GM12872 (cell line): ENCODE data around the gene MED13L.

ENCODE experiments used
- TF ChIP-seq, protein P1 (sequence below): IDR thresholded peaks from 3 replicates; pipeline ENCODE4 v1.5.1; 2011; ENCODE audit warnings: low read depth, mild to moderate bottlenecking, low read length, moderate library complexity; ENCODE audit not compliant: insufficient read depth

MED13L gene

DNA sequence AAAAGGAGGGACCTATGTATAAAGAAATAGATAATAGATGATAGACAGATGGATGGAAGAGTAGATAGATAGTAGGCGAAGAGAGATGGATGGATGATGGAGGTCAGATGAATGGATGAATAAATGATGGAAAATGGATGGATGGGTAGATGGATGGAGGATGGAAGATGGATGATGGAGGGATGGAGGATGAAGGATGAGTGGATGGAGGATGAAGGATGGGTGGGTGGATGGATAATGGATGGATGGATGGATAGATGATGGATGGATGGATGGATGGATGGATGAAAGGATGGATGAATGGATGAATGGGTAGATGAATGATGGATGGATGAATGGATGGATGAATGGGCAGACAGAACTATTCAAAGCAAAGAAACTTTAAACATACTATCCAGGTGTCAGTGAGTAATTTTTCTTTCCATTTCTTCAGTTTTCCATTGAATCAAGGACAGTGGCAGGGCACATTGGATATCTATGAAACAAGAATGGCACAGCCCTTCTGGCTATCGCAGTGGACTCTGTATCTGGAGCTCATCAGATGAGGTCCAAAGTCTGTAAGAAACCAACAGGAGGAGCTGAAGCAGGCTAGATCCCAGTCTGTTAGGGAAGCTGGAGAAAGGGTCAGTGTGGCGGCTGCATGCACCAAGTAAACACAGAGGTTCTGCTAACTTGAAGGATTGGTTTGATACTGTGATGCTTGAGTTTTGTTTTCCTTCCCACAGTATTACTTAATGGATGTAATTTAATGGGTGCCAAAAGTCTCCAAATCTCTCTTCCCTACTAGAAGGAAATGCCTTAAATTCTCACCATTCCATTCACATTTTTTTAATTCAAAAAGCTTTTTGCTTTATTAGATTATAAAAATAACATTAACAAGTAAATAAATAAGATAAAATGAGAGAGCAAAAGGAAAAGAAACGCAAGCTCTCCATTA, 18.1 kb upstream of the MED13L start:
- TF ChIP-seq, protein P1, sequence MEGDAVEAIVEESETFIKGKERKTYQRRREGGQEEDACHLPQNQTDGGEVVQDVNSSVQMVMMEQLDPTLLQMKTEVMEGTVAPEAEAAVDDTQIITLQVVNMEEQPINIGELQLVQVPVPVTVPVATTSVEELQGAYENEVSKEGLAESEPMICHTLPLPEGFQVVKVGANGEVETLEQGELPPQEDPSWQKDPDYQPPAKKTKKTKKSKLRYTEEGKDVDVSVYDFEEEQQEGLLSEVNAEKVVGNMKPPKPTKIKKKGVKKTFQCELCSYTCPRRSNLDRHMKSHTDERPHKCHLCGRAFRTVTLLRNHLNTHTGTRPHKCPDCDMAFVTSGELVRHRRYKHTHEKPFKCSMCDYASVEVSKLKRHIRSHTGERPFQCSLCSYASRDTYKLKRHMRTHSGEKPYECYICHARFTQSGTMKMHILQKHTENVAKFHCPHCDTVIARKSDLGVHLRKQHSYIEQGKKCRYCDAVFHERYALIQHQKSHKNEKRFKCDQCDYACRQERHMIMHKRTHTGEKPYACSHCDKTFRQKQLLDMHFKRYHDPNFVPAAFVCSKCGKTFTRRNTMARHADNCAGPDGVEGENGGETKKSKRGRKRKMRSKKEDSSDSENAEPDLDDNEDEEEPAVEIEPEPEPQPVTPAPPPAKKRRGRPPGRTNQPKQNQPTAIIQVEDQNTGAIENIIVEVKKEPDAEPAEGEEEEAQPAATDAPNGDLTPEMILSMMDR = no peak

DNA sequence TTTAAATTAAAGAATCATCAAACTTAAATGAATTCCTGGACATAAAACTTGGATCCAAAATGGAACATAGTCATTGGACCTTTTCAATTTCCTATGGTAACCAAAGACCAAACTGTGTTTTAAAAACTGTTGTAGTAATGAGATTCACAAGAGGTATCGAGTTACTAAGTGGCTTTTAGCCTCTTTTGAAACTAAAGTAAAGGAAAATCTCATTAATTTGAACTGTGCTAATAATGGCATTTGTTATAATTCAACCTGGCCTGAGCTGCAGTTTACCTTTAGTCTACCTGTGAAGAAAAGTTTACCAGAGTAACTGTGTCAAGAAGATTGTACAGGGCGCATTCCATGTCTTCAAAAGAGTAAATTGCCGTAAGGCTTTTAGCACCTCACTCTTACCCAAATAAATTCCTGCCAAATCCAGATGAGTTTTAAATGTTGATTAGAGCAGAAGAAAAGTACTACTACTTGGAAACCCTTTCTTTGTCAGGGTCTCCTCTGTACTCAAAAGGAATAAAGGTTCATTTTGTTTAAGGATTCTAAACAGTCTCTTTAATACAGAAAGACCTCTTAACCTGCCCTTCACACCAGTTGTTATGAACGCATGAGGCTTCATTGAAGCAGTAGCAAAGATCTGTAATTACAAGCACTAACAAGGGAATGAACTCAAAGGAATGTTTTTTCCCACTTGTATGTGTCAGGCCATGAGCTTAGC, 17.1 kb upstream of the MED13L start:
- TF ChIP-seq, protein P1 = no peak

DNA sequence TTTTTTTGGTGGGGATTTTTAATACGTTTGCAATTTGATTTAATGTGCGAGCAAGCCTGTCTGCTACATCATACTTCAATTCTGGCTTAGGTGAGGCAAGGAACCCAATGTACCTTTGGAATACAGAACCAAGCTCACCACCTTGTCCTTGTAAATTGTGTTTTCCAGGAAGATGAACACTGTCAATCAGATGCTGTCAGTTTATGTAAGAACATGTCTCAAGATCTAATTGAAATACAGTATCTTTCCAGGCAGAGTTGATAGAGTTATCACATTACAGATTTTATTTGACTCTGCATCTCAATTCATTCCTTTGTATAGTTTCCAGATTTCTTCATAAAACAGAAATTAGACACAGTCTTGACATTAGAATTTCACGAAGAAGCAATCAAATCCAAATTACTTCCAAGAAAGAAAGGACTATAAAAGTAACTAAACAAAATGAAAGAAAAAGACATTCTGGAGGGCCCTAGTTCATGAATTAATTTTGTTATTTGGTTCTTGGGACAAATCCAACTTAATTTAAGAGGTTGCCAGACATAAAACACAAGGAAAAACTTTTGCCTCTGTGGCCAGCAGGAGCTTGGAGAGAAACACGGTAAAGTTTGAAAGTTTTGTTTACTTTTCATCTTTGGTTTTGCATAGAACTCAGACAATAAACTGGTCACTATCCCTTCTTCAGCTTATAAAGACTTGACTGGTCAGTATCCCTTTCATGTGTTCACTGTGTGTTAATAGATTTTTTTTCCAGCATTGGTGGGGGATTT, 16.4 kb upstream of the MED13L start:
- TF ChIP-seq, protein P1 = no peak

DNA sequence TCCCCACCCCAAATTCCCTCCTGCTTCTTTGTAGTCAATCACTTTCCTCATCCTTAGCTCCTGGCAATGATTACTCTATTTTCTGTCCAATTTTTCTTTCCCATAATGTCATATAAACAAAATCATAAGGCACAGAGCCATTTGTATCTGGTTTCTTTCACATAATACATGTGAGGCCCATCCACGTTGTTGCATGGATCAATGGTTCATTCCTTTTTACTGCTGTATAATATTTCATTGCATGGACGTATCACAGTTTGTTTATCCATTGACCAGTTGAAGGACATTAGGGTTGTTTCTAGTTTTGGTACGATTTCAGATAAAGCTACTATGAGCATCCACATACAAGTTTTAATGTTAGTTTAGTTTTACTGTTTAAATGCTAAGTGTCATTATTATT, 13.7 kb upstream of the MED13L start:
- TF ChIP-seq, protein P1 = no peak

DNA sequence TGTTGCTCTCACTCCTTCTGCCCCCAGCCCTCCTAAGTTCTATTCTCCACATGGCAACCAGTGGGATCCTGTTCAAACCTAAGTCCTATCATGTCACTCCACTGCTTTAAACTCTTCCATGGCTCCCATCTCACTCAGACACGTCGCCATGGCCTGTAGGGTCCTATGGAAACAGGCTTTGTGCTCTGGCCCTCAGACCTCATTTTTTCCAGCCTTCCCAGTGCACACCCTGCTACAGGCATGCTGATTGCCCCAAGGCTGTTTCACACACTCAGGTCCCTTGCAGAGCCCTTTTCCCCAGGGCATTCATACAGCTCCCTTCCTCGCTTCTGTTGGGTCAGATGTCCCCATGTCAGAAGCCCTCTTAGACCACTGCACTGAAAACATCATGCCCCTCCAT, 11.2 kb upstream of the MED13L start:
- TF ChIP-seq, protein P1 = no peak

DNA sequence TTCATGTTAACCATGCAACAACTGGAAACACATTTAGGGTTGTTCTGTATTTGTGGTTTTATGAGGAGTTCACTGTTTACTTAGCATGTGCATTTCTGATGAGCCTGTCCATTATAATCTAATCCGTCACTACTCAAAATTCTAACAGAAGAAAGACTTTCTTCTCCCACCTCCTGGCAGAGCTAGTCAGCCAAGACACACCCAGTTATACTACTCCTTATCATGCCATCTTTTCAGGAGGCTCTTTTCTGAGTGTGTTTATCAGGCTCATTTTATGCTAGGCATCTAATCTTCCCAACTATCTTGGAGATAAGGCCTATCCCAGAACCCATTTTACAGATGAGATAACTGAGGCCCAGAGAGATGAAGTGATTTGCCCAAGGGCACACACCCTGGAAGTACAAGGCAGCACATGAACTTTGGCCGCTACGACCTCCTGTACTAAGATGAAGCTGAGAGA, 10.4 kb upstream of the MED13L start:
- TF ChIP-seq, protein P1 = no peak

DNA sequence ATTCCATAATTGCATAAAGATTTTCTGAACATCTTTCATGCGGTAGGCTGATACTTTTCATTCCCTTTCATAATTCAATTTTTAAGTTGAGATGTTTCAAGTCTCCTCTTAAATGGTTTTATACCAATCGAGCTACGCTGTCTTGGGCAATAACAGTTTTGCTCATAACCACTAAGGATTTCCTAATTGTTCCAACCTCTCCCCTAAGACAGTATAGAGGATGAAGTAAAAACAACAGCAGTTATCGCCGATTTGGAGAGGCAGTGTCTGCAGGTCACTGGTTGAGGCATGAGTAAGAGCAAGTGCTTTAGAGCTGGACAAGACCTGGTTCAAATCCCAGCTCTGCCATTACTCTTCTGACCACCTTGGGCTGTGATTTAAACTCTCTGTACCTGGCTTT, 6.9 kb upstream of the MED13L start:
- TF ChIP-seq, protein P1 = no peak
